NCI-H1092 (cell line): Measurements from ENCODE around the gene TEPSIN.

Source experiments
- DNase-seq: peaks from one replicate; lab custom pipeline; 2025; lab: John Stamatoyannopoulos, UW

Gene TEPSIN

DNA sequence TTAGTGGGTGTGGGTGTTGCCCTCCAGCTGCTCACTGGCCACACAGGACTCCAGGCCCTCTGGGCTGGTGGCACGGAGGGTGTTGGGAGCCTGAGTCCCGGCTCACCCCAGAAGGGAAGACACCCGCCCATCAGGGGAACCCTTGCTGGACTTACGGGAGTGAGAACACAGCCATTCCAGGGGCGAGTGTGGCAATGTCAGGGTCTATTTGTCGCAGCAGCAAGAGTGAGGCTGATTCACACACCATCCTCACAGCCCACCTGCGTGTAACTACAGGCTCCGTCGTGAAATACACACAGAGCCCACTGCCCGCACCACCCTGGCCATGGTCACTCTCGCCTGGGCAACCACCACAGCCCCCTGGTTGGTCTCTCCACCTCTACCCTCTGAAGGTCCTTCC lies 55.0 kb downstream of the TEPSIN start:
- DNase-seq: no peak

GRCh38 chr17:81183316-81183715 lies 55.5 kb downstream of the TEPSIN start:
- no peak for DNase-seq

- DNase-seq: no peak
Measured at GRCh38 chr17:81182596-81182995, 56.3 kb downstream of the TEPSIN start.

DNA sequence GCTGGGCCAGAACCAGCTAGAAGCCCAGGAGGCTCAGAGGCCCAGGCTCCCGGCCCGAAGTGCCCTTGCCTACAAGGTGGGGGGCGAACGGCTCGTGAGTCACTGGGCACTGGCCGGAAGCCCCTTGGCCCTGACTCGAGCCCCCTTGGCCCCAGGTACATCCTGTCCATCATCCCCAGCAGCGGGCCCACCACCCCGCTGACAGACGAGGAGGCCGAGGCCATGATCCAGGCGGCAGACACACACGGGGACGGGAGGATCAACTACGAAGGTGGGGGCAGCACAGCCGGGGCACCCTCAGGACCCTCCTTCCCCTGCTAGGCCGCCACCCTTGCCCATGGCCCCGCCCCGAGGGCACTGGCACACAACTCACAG lies 57.1 kb downstream of the TEPSIN start:
- no peak for DNase-seq

DNA sequence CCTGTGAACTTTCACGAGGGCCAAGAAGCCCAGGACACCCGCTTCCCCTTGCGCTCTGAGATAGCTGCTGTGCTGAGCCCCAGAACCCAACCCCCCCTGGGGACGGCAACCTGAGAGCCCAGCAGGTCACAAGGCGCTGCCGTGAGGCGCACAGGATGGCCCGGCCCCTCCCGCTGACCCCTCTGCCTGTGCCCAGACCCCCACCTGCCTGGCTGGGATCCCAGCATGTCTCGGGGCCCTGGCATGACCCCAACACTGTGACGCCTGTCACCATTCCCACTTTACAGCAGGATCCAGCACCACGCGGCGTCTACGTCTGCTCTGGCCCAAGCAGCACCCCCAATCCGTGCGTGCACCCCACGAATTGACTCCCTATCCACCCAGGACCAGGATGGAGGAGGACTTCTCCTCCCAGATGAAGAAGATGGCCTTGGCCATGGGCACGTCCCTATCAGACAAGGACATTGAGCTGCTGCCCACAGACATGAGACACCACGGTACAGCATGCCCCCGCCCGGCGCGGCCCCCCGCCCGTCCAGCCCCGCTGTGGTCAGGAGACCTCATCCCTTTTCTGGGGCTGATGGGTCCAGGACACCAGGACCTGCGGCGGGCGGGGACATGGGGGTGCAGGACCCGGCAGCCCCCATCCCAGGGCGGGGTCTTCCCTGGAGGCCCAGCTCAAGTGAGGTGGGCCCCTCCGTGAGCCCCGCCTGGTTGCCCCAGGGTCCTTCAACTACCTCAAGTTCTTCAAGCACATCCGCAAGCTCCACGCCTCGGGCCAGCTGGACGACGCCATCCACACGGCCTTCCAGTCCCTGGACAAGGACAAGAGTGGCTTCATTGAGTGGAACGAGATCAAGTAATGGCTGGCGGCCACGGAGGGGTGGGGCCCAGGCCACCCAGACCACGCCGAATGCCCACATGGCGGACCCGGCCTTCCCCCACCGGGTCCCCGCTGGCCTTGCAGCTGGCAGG lies 57.7 kb downstream of the TEPSIN start:
- DNase-seq: no peak

GRCh38 chr17:81179861-81180260 lies 59.0 kb downstream of the TEPSIN start:
- no peak for DNase-seq

- no peak for DNase-seq
Measured at GRCh38 chr17:81179220-81179619, 59.6 kb downstream of the TEPSIN start.
